GM11168 (cell line): ENCODE measurements around the gene ZNF382.
"Not testable (repeated sequence)": the region's sequence is repeated elsewhere in the genome, so short reads cannot be mapped to it uniquely, and the experiment has no call there.

Experiments used
- in situ Hi-C: fragments of 300-500 bp; cut with MboI; formaldehyde crosslinking; loops from one replicate; pipeline ENCODE4 v1.12.0; 2022; ENCODE audit warnings: low sequenced_read_pairs; ENCODE audit not compliant: unreplicated experiment

ZNF382 gene

GRCh38 chr19:36605101-36605876 lies at the start of gene ZNF382:
Gene ZNF382, plus strand, starts transcription at chr19:36605313. Its CDS starts 4,602 bp downstream, at chr19:36609915.
- in situ Hi-C loops, result no loop called here

GRCh38 chr19:36564391-36564790 lies 40.7 kb upstream of the ZNF382 start:
- in situ Hi-C loops, result no loop called here

GRCh38 chr19:36572593-36573019 lies 32.5 kb upstream of the ZNF382 start:
- in situ Hi-C loops, result no loop called here

- in situ Hi-C loops, result no loop called here
Observed at GRCh38 chr19:36573020-36573894, 31.9 kb upstream of the ZNF382 start, which contains the start of gene ZNF529. Gene ZNF529, minus strand, starts transcription at chr19:36573292. Its CDS starts 946 bp downstream, at chr19:36572346.

GRCh38 chr19:36573895-36574720 lies 31.0 kb upstream of the ZNF382 start:
- in situ Hi-C loops, result no loop called here

GRCh38 chr19:36574741-36575140 lies 30.4 kb upstream of the ZNF382 start:
- in situ Hi-C loops, result no loop called here

- in situ Hi-C loops, result no loop called here
Observed at GRCh38 chr19:36577271-36577996, 27.7 kb upstream of the ZNF382 start.

GRCh38 chr19:36579255-36579654 lies 25.9 kb upstream of the ZNF382 start:
- in situ Hi-C loops, result no loop called here

- in situ Hi-C loops, result not testable (repeated sequence)
Observed at GRCh38 chr19:36602681-36603080, 2.4 kb upstream of the ZNF382 start.

GRCh38 chr19:36604656-36605100 lies 435 bp upstream of the ZNF382 start:
- in situ Hi-C loops, result no loop called here

GRCh38 chr19:36605877-36606478 lies 865 bp downstream of the ZNF382 start:
- in situ Hi-C loops, result no loop called here

- in situ Hi-C loops, result no loop called here
Observed at GRCh38 chr19:36627057-36627456, 21.9 kb downstream of the ZNF382 start.

- in situ Hi-C loops, result no loop called here
Observed at GRCh38 chr19:36635342-36635741, 30.2 kb downstream of the ZNF382 start.

GRCh38 chr19:36638862-36639510 lies 33.9 kb downstream of the ZNF382 start:
- in situ Hi-C loops, result no loop called here

- in situ Hi-C loops, result no loop called here
Observed at GRCh38 chr19:36646746-36647145, 41.6 kb downstream of the ZNF382 start.

- in situ Hi-C loops, result no loop called here
Observed at GRCh38 chr19:36652958-36653357, 47.8 kb downstream of the ZNF382 start.

GRCh38 chr19:36665832-36666231 lies 60.7 kb downstream of the ZNF382 start:
- in situ Hi-C loops, result no loop called here

GRCh38 chr19:36668646-36669045 lies 63.5 kb downstream of the ZNF382 start:
- in situ Hi-C loops, result no loop called here

- in situ Hi-C loops, result no loop called here
Observed at GRCh38 chr19:36672368-36672767, 67.3 kb downstream of the ZNF382 start.
